HG03060 (cell line): ENCODE results near the gene UMODL1.

Experiments used
- ATAC-seq: cut with Tn5 transposase; IDR thresholded peaks from one replicate; pipeline ENCODE4 v1.9.1; 2021; ENCODE audit warnings: low read depth, moderate number of reproducible peaks; ENCODE audit not compliant: unreplicated experiment

UMODL1 gene

DNA sequence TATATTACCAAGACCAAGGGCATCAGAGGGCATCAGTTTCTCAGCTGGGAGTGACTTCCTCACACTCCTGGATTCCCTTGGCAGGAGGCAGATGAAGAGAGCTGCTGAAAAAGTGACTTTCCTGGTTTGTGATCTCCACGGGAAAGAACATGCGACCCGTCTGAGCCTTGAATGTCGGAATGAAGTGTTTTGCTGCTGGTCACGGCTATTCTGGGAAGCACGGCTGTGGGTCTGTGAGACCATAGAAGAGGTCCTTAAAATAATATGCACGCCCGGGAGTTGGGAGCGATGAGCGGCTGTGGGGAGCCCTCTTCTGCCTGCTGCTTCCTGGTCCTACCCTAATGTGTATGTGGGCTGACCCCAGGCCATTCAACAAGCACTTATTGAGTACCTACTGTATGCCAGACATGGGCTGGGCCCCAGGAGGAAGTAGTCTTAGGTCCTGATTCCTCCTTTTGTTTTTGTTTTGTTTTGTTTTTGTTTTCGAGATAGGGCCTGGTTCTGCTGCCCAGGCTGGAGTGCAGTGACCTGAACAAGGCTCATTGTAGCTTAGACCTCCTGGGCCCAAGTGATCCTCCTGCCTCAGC lies 13.2 kb upstream of the UMODL1 start:
- no peak for ATAC-seq

GRCh38 chr21:42058631-42059111 lies 12.4 kb upstream of the UMODL1 start:
- ATAC-seq: no peak

- no peak for ATAC-seq
Observed at GRCh38 chr21:42059141-42059540, 12.0 kb upstream of the UMODL1 start.

DNA sequence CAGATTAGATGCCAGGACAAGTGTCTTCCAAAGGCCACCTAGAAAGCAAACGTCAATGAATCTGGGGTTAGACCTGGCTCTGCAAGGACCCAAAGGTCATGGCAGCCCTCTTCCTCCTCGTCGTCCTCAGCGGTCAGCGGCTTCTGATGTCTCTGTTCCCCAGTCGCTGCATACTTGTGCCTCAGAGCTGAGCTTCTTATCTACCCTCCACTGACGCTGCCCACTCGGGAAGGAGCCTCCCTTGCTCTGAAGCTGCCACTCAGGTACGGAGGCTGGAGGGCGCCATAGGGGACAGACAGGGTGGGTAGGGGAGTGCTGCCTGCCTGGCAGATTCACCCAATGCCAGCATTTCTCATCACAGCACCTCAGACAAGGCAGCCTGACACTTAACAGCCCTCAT lies 11.4 kb upstream of the UMODL1 start:
- no peak for ATAC-seq

GRCh38 chr21:42060166-42060565 lies 11.0 kb upstream of the UMODL1 start:
- no peak for ATAC-seq

GRCh38 chr21:42061195-42061985 lies 9.7 kb upstream of the UMODL1 start:
- ATAC-seq: no peak

GRCh38 chr21:42061986-42062235 lies 9.2 kb upstream of the UMODL1 start:
- no peak for ATAC-seq

GRCh38 chr21:42062236-42063022 lies 8.7 kb upstream of the UMODL1 start:
- ATAC-seq: no peak

- ATAC-seq: no peak
Observed at GRCh38 chr21:42063191-42063570, 7.9 kb upstream of the UMODL1 start.

DNA sequence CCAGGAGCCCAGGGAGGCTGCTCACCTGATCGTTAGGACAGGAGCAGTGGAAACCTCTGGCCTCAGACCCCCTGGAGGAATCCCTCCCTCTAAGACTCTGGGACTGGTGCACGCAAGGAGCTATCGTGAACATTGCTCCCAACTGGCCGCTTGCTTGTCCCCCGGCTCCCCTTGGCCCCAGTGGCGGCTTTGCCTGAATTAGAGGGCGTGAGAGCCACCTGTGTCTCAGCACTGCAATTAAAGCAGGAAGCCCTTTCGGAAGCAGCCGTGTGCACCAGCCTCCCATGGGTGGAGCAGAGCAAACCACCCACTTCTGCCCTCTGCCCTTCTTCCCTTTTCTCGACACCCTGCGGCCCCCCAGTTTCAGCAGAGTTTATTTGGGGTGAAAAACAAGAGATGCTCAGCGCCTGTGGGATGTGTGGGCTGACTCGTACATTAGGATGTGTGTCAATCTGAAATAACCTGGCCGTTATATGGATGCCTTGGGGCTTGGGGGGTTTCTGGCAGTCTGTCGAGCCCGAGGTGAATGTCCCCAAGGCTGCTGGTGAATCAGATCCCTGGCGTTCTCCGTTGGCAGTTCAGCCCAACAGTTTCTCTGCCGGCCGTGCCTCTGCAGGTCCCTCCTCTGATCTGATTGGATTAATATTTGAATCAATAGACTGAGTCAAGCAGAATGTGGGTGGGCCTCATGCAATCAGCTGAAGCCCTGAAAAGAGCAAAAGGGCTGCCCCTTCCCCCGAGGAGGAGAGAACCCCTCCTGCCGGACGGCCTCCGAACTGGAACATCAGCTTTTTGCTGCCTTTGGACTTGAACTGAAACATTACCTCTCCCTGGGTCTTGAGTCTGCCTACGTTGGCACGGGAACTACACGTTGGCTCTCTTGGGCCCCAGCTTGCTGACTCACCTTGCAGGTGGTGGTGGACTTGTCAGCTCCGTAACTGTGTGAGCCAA lies 7.3 kb upstream of the UMODL1 start:
- ATAC-seq: no peak

- ATAC-seq: no peak
Observed at GRCh38 chr21:42066521-42066920, 4.6 kb upstream of the UMODL1 start.

- ATAC-seq: no peak
Observed at GRCh38 chr21:42067531-42068255, 3.4 kb upstream of the UMODL1 start.

DNA sequence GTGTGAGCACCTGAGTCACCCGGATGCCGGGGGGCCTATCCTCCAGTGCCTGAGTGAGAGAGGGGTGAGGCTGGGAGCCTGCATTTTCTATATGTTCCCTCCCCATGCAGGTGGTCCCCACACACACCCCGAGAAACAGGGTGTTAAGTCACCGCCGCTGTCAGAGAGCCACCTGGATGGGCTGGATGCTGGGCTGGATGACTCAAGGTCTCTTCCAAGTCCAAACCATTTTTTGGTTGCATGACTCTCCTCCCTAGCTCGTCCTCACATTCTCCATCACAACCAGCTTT lies 2.9 kb upstream of the UMODL1 start:
- no peak for ATAC-seq

DNA sequence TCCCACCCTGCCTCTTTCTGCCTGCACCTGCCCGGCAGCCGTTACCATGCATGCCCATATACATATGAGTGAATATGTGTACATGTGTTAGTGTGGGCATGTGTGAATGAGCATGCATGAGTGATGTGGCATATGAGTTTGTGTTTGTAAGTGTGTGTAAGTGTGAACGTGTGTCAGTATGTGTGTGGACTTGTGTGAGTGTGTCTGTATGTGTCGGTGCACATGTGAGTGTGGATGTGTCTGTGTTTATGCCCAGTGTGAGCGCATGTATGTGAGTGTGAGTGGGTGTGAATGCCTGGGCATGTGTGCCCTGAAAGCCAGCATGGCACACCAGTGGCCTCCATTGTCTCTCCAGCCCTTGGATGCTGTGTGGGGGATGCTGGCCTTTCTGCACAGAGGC lies 2.5 kb upstream of the UMODL1 start:
- no peak for ATAC-seq

DNA sequence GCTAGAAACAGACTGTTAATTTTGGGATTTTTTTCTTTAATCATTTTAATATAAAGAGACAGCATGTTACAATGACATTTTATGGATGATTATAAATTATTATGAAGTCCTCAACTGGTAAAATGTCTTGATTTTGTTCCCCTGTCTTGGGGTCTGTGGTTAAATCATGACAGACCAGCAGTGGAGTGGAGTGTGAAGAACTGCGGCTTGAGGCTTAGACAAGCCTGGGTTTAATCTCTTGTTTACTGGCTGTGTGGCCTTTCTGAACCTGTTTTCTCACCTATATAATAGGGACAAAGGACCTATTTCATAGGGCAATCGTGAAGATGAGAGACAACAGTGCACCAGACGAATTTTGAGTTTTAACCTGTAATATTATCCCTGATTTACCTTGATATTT lies 1.8 kb upstream of the UMODL1 start:
- ATAC-seq: no peak

DNA sequence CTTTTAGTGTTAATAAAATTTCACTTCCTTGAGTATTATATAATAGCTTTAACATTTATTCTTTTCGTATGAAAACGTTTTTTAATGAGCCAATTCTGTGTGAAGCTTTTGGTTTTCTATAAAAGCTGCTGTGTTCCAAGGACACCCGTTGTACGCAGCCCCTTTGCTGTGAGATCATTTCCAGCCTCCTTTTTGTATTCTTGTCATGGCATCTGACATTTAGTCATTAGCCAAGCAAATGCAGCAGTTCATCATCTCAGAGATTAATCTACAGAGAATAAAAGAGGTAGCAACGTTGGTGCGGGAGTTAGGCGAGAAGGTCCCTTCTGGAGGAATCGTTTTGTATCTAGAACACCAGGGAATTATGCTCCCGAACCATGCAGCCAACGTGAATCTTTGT lies 1.3 kb upstream of the UMODL1 start:
- ATAC-seq: no peak

- ATAC-seq: no peak
Observed at GRCh38 chr21:42073145-42074099, 2.3 kb downstream of the UMODL1 start.

GRCh38 chr21:42075686-42076471 lies 4.8 kb downstream of the UMODL1 start:
- no peak for ATAC-seq
